Fibroblast of lung (primary cell): ENCODE measurements around the gene GIMD1.

Source experiments
- CTCF ChIP-seq, 2 donors: IDR thresholded peaks in 1 of 2; conservative IDR thresholded peaks in 1 of 2; 1 replicate in 1 of 2; 2 replicates in 1 of 2; pipeline ENCODE4 v1.5.1; 2011 to 2012; ENCODE audit warnings: low read length in 2 of 2, control low read depth in 1 of 2, inconsistent platforms in 1 of 2, low read depth in 1 of 2, mild to moderate bottlenecking in 1 of 2
- EZH2 ChIP-seq: IDR thresholded peaks from 2 replicates; pipeline ENCODE4 v1.5.1; 2012; ENCODE audit warnings: low read length, control low read depth, mild to moderate bottlenecking; ENCODE audit errors: missing control alignments

DNA sequence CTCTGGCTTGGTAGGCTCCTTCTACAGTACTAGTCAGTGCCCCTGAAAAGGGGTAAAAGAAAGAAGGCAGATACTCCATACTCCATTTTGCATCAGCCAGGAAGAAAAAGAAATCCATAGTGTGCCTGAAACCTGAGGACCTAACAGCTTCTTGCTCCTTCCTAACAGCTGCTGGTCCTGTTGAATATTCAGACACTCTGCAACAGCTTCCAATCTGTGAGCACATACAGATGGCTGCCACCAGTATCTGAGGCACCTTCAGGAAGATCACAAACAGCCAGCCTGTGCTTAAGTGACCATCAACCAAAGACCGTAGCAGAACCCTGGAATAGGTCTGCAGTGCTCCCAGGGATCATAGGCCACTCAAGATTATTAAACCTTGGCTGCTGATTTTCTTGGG, 4.3 kb downstream of the GIMD1 start:
- TF ChIP-seq CTCF (conservative IDR thresholded peaks at IDR 0.05 in 1 of 2, IDR thresholded peaks at IDR 0.05 in 1 of 2; ENCODE audit: low read depth in 1 of 2, low read length in 2 of 2) (no peak), EZH2 (no peak)
